ENCODE measurements around the gene PRSS36.

DNA sequence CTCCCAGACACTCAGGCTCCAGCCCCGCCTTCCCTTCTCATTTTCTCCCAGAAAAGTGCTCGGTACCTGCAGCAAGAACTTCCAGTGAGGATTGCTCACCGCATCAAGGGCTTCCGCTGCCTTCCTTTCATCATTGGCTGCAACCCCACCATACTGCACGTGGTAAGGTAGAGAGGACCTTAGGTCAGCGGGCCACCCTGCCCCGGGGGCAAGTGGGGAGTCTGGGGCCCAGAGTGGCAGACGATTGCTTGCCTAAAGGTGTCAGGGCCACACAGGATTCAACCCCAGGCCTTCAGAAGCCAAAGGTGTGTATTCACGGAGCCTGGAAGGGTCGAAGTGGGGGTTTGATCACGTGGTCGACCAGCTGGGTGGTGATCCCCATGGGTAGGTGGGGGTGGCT is 40.2 kb downstream of the PRSS36 start:
- TF ChIP-seq, protein P1, sequence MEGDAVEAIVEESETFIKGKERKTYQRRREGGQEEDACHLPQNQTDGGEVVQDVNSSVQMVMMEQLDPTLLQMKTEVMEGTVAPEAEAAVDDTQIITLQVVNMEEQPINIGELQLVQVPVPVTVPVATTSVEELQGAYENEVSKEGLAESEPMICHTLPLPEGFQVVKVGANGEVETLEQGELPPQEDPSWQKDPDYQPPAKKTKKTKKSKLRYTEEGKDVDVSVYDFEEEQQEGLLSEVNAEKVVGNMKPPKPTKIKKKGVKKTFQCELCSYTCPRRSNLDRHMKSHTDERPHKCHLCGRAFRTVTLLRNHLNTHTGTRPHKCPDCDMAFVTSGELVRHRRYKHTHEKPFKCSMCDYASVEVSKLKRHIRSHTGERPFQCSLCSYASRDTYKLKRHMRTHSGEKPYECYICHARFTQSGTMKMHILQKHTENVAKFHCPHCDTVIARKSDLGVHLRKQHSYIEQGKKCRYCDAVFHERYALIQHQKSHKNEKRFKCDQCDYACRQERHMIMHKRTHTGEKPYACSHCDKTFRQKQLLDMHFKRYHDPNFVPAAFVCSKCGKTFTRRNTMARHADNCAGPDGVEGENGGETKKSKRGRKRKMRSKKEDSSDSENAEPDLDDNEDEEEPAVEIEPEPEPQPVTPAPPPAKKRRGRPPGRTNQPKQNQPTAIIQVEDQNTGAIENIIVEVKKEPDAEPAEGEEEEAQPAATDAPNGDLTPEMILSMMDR (conservative IDR thresholded peaks at IDR 0.05), result no peak
- no peak for TF ChIP-seq ZFX (IDR thresholded peaks at IDR 0.05)
